ENCODE measurements around the gene SPATA17.

DNA sequence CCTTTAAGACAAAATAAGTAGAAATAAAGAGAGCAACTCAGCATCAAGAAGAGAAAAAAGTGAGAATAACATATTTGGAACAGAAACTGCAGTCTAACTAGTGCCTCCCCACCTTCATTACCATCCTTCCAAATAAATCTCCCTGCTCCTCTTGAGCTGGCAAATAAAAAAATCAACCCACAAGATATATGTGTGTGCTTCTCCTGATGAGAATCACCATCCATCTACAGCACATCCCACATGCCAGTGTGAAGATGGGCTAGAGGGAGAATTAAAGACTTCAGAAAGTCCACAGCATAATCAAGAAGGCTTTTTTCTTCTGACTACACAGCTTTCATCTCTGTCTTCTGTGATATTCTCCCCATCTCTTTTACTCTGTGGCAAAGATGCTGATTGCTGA lies 244.1 kb downstream of the SPATA17 start:
- TF ChIP-seq, protein P1, sequence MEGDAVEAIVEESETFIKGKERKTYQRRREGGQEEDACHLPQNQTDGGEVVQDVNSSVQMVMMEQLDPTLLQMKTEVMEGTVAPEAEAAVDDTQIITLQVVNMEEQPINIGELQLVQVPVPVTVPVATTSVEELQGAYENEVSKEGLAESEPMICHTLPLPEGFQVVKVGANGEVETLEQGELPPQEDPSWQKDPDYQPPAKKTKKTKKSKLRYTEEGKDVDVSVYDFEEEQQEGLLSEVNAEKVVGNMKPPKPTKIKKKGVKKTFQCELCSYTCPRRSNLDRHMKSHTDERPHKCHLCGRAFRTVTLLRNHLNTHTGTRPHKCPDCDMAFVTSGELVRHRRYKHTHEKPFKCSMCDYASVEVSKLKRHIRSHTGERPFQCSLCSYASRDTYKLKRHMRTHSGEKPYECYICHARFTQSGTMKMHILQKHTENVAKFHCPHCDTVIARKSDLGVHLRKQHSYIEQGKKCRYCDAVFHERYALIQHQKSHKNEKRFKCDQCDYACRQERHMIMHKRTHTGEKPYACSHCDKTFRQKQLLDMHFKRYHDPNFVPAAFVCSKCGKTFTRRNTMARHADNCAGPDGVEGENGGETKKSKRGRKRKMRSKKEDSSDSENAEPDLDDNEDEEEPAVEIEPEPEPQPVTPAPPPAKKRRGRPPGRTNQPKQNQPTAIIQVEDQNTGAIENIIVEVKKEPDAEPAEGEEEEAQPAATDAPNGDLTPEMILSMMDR (conservative IDR thresholded peaks at IDR 0.05; ENCODE audit: low read depth, low read length): no peak
- TF ChIP-seq EZH2 (IDR thresholded peaks at IDR 0.05; ENCODE audit: borderline replicate concordance, low read depth, low read length, poor library complexity, severe bottlenecking): no peak

Measured in A673 (cell line).